Left forelimb (tissue), 1 donor: ENCODE results near the gene ZNF554.
A peak's percentile ranks its signal among the peaks of the same experiment; 100 is the strongest.

Experiments
- DNase-seq: peaks from one replicate; pipeline ENCODE4 v3.0.0-alpha.2; 2018; ENCODE audit warnings: low spot score

ZNF554 gene

GRCh38 chr19:2819540-2820111, at the start of gene ZNF554:
ZNF554 (plus strand) TSS chr19:2819868; CDS start chr19:2820072, 204 bp downstream.
- peak; percentile 97 for DNase-seq

GRCh38 chr19:2770055-2771013, 49.3 kb upstream of the ZNF554 start:
- no peak for DNase-seq

GRCh38 chr19:2771786-2772674, 47.6 kb upstream of the ZNF554 start:
- DNase-seq: no peak

- DNase-seq: no peak
Observed at GRCh38 chr19:2774083-2774679, 45.5 kb upstream of the ZNF554 start.

GRCh38 chr19:2774953-2775555, 44.6 kb upstream of the ZNF554 start:
- DNase-seq: no peak

GRCh38 chr19:2775556-2776430, 43.9 kb upstream of the ZNF554 start:
- no peak for DNase-seq

- no peak for DNase-seq
Observed at GRCh38 chr19:2777952-2778683, 41.5 kb upstream of the ZNF554 start.

GRCh38 chr19:2779121-2779740, 40.4 kb upstream of the ZNF554 start:
- DNase-seq: no peak

GRCh38 chr19:2780284-2780683, 39.4 kb upstream of the ZNF554 start:
- no peak for DNase-seq

GRCh38 chr19:2782329-2782935, 37.2 kb upstream of the ZNF554 start:
- DNase-seq: no peak

GRCh38 chr19:2782936-2783780, 36.5 kb upstream of the ZNF554 start, which contains the start of gene SGTA:
SGTA (minus strand) TSS chr19:2783273; CDS start chr19:2769068, 14,205 bp downstream.
- DNase-seq: peak; percentile 98

GRCh38 chr19:2783781-2784145, 35.9 kb upstream of the ZNF554 start:
- DNase-seq: no peak

GRCh38 chr19:2785244-2785997, 34.2 kb upstream of the ZNF554 start, which contains the start of gene THOP1:
THOP1 (plus strand) TSS chr19:2785503; CDS start chr19:2785663, 160 bp downstream.
- DNase-seq: peak; percentile 98

- DNase-seq: no peak
Observed at GRCh38 chr19:2787115-2787514, 32.6 kb upstream of the ZNF554 start.

- no peak for DNase-seq
Observed at GRCh38 chr19:2788237-2788636, 31.4 kb upstream of the ZNF554 start.

- no peak for DNase-seq
Observed at GRCh38 chr19:2790194-2790556, 29.5 kb upstream of the ZNF554 start.
